ENCODE data around the gene LBHD1.

LBHD1 gene

DNA sequence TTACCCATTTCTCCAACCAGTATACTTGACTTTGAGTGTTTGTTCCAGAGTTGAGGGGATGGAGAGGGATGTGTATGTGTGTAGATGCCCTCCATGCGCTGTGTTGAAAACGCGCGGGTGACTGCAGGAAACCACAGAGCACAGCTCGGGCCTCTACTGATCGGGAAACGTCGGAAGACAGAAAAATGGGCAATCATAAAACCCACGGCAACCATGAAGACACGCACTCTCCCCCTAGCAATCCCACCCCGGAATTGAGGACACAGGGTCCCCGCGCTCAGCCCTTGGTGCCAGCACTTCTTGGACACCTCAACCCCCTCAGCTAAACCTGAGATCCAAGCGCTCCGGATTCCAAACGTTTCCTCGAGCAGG is 845 bp downstream of the LBHD1 start:
- peak overlapping the region; percentile 82 for H3K27ac ChIP-seq
- TF ChIP-seq, protein P1, sequence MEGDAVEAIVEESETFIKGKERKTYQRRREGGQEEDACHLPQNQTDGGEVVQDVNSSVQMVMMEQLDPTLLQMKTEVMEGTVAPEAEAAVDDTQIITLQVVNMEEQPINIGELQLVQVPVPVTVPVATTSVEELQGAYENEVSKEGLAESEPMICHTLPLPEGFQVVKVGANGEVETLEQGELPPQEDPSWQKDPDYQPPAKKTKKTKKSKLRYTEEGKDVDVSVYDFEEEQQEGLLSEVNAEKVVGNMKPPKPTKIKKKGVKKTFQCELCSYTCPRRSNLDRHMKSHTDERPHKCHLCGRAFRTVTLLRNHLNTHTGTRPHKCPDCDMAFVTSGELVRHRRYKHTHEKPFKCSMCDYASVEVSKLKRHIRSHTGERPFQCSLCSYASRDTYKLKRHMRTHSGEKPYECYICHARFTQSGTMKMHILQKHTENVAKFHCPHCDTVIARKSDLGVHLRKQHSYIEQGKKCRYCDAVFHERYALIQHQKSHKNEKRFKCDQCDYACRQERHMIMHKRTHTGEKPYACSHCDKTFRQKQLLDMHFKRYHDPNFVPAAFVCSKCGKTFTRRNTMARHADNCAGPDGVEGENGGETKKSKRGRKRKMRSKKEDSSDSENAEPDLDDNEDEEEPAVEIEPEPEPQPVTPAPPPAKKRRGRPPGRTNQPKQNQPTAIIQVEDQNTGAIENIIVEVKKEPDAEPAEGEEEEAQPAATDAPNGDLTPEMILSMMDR (IDR thresholded peaks at IDR 0.05), result no peak
- H3K9me3 ChIP-seq, result no peaks in the 10 kb centered on the region
- peaks cover 33% of the 10 kb centered on the region for H3K36me3 ChIP-seq
- H3K4me3 ChIP-seq (ENCODE audit: low read depth in 1 of 2, low read length in 1 of 2), result peak overlapping the region; percentile 79 to 87
- no peaks in the 10 kb centered on the region for H3K27me3 ChIP-seq
- peaks cover 28 to 33% of the 10 kb centered on the region in 2 experiments for H3K4me1 ChIP-seq (ENCODE audit: control insufficient read depth in 1 of 2, insufficient read depth in 1 of 2, low read depth in 1 of 2, low read length in 1 of 2)

DNA sequence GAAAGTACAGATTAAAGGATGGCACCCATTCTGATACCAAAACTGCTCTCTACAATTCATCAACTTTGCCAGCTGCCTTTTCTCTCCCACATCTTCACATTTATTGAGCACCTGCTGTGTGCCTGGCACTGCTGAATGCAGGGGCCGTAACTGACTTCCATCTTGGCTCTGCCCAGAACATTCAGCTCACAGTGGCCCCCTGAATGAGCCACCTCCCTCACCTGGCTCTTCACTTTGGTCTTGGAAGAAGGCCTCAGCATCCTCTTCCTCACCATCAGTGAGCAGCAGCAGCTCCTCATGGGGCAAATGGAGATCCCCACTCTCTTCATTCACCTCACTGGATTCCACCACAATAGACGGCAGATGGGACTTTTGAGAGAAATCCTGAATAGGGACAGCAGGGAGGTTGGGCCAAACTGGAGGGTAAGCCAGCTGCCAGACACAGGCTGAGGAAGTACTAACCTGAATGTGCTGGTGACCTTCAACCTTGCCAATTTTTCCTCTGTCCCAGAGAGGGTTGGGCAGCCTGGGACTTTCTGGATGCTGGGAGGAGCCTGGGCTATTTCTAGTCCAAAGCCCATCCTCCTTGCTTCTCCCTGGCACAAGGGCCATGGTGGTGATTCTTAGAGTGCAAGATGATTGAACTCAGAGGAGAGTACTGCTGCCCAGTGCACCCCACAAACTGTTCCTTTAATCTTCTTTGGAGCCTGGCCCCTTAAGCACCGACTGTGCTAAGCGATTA is 2.5 kb downstream of the LBHD1 start:
- Histone ChIP-seq H3K36me3 (peaks cover 19% of the 10 kb centered on the region), H3K4me3 (ENCODE audit: low read depth in 1 of 2, low read length in 1 of 2) (no peak overlapping the region), H3K9me3 (no peaks in the 10 kb centered on the region), H3K27me3 (no peaks in the 10 kb centered on the region), H3K4me1 (ENCODE audit: control insufficient read depth in 1 of 2, insufficient read depth in 1 of 2, low read depth in 1 of 2, low read length in 1 of 2) (peaks cover 37 to 38% of the 10 kb centered on the region in 2 experiments), H3K27ac (no peak overlapping the region)
- TF ChIP-seq, protein P1 (IDR thresholded peaks at IDR 0.05), result no peak

DNA sequence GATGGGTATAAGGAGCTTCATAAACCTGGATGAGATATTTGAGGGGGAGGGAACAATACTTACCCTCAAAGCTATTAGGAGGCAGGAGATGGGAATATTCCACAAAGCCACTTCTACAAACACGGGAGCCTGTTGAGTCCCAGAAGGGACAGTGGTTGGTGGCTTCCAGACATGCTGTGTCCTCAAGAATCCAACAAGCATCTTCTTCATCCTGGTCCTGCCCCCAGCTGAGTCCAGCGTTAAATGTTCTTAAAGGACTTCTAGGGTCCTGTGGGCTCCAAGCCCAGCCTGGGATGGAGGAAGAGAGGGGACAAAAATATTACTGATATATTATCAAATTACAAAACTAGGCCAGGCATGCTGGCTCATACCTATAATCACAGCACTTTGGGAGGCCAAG is 4.6 kb downstream of the LBHD1 start:
- Histone ChIP-seq H3K9me3 (no peaks in the 10 kb centered on the region), H3K27me3 (no peaks in the 10 kb centered on the region), H3K4me1 (ENCODE audit: control insufficient read depth in 1 of 2, insufficient read depth in 1 of 2, low read depth in 1 of 2, low read length in 1 of 2) (peaks cover 34 to 39% of the 10 kb centered on the region in 2 experiments), H3K4me3 (ENCODE audit: low read depth in 1 of 2, low read length in 1 of 2) (no peak overlapping the region), H3K27ac (no peak overlapping the region), H3K36me3 (peaks cover 10% of the 10 kb centered on the region)
- TF ChIP-seq, protein P1 (IDR thresholded peaks at IDR 0.05), result no peak

DNA sequence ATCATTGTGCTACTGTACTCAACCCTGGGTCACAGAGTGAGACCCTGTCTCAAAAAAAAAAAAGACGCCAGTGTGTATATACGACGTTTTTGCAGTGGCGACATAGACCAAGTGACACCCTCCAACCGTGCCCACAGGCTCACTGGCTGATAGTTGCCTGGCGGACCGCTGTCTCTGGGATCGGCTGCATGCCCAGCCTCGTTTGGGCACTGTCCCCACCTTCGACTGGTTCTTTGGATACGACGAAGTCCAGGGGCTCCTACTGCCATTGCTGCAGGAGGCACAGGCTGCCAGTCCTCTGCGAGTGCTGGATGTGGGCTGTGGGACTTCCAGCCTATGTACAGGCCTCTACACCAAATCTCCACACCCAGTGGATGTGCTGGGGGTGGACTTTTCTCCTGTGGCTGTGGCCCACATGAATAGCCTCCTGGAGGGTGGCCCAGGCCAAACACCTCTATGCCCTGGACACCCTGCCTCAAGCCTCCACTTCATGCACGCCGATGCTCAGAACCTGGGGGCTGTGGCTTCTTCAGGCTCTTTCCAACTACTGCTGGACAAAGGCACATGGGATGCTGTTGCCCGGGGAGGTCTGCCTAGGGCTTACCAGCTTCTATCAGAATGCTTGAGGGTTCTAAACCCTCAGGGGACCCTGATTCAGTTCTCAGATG is 5.7 kb downstream of the LBHD1 start:
- Histone ChIP-seq H3K27me3 (no peaks in the 10 kb centered on the region), H3K27ac (peak overlapping the region; percentile 90), H3K36me3 (peaks cover 14% of the 10 kb centered on the region)

DNA sequence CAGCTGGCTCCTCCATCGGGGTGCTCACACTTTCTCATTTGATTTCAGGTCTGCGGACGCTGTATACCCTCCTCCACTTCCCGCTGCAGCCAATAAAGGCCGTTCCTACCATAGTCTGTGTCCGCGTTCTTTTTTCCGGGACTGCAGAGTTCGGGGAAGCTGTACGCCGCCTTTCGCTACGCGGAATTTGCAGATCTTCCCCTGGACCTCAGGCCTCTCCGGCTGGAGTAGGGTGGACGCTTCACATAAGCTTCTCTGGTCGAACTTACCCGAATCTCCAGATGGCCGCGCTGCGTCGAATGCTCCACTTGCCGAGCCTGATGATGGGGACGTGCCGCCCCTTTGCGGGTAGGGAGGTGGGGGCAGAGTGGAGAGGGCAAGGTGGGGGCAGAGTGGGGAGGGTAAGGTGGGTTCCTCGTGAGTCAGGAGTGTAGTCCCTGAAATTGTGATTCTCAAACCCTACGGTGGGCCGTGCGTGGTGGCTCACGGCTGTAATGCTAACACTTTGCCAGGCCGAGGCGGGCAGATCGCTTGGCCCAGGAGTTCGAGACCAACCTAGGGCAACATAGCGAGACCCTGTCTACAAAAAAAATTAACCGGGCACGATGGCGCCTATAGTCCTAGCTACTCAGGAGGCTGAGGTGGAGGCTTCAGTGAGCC is 6.3 kb downstream of the LBHD1 start:
- H3K27me3 ChIP-seq, result no peaks in the 10 kb centered on the region
- TF ChIP-seq, protein P1 (IDR thresholded peaks at IDR 0.05), result no peak
- peak overlapping the region; percentile 76 to 96 for H3K4me3 ChIP-seq (ENCODE audit: low read depth in 1 of 2, low read length in 1 of 2)
- H3K4me1 ChIP-seq (ENCODE audit: control insufficient read depth in 1 of 2, insufficient read depth in 1 of 2, low read depth in 1 of 2, low read length in 1 of 2), result peaks cover 22 to 26% of the 10 kb centered on the region in 2 experiments
- peaks cover 14% of the 10 kb centered on the region for H3K36me3 ChIP-seq
- peak overlapping the region; percentile 90 for H3K27ac ChIP-seq
- H3K9me3 ChIP-seq, result no peaks in the 10 kb centered on the region

More for the DNA sequence above, 5.7 kb downstream of the LBHD1 start:
- peaks cover 28 to 31% of the 10 kb centered on the region in 2 experiments for H3K4me1 ChIP-seq (ENCODE audit: control insufficient read depth in 1 of 2, insufficient read depth in 1 of 2, low read depth in 1 of 2, low read length in 1 of 2)
- TF ChIP-seq, protein P1 (IDR thresholded peaks at IDR 0.05), result no peak
- peak overlapping the region; percentile 76 to 96 for H3K4me3 ChIP-seq (ENCODE audit: low read depth in 1 of 2, low read length in 1 of 2)
- H3K9me3 ChIP-seq, result no peaks in the 10 kb centered on the region

Data from neutrophil (primary cell).